Vagina (tissue), 2 donors: ENCODE data around the gene HIBCH.

ENCODE experiments used
- POLR2A ChIP-seq, 2 donors: fragments of 450-650 bp; IDR thresholded peaks; one replicate each; pipeline ENCODE4 v1.6.1; 2017; ENCODE audit warnings: antibody characterized with exemption in 2 of 2, mild to moderate bottlenecking in 2 of 2, moderate library complexity in 2 of 2
- TF ChIP-seq, protein P1 (sequence below), 3 experiments: fragments of 450-650 bp in 2 of 3; fragments of 200-600 bp in 1 of 3; sonication (generic) in 1 of 3; IDR thresholded peaks; one replicate each; pipeline ENCODE4 v1.5.1; 2017 to 2019; ENCODE audit warnings: antibody characterized with exemption in 3 of 3, mild to moderate bottlenecking in 2 of 3, moderate library complexity in 2 of 3

DNA sequence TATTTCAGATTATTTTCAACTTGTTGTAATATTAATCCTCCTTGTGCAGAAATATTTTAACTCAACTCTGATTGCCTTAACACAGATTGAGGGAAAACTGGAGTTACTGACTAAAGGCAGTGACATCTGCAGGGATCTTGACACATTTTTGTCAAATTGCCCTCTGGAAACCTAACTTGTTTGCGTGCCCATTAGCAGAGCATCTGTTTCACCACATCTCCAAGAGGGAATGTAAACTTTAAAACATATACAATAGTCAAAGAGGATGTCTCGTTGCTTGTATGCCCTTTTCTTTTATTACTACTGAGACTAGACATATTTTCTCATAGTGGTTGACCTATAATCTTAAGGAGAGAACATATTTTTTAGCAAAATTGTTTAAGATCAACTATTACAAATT is 38.0 kb upstream of the HIBCH start:
- TF ChIP-seq, protein P1, sequence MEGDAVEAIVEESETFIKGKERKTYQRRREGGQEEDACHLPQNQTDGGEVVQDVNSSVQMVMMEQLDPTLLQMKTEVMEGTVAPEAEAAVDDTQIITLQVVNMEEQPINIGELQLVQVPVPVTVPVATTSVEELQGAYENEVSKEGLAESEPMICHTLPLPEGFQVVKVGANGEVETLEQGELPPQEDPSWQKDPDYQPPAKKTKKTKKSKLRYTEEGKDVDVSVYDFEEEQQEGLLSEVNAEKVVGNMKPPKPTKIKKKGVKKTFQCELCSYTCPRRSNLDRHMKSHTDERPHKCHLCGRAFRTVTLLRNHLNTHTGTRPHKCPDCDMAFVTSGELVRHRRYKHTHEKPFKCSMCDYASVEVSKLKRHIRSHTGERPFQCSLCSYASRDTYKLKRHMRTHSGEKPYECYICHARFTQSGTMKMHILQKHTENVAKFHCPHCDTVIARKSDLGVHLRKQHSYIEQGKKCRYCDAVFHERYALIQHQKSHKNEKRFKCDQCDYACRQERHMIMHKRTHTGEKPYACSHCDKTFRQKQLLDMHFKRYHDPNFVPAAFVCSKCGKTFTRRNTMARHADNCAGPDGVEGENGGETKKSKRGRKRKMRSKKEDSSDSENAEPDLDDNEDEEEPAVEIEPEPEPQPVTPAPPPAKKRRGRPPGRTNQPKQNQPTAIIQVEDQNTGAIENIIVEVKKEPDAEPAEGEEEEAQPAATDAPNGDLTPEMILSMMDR (IDR thresholded peaks at IDR 0.05), result no peak
- no peak for TF ChIP-seq POLR2A (IDR thresholded peaks at IDR 0.05)
